Measurements from ENCODE around the gene VANGL1. TPM values are rescaled to one million over a fixed set of nuclear protein-coding genes. Genes with fewer than 3 reads are reported as not detected.

VANGL1 gene
- total and polyA plus RNA-seq, 9 donors, result 1.8 to 11.0 (median 8.8) TPM

DNA sequence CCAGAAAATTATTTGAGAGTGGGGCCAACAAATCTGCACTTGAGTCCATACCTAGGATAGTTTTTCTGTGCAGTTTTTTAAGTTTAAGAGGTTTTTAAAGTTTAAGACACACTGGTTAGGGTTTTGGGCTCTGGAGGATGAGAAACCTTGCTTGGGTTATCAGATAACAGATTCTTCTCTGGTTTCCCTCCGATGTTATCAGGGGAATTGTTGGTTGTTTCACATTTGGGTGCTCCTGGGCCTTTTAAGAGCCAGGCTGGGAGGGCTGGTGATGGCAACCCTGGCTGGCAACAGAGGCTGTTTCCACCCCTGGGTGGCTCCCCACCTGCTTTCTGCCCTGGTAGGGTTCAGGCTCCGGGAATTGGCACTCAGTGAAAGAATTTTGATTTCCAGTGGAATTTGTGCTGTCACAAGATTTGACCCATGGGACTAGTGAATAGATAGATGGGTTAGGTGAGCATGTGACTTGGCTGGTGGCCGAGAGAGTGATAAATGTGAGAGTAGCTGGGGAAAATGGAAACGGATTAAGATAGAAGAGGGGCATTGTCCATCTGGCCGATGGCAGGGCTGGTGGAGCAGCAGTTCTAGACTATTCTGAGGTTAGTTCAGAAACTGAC lies 14.8 kb downstream of the VANGL1 start:
- Histone ChIP-seq H3K27ac (no peak overlapping the region), H3K36me3 (no peaks in the 10 kb centered on the region), H3K27me3 (no peaks in the 10 kb centered on the region), H3K4me3 (no peak overlapping the region), H3K9me3 (no peaks in the 10 kb centered on the region), H3K4me1 (ENCODE audit: insufficient read depth) (peaks cover 6% of the 10 kb centered on the region)
- TF ChIP-seq EP300 (IDR thresholded peaks at IDR 0.05) (no peak), POLR2A (IDR thresholded peaks at IDR 0.05) (no peak)
- TF ChIP-seq, protein P1, sequence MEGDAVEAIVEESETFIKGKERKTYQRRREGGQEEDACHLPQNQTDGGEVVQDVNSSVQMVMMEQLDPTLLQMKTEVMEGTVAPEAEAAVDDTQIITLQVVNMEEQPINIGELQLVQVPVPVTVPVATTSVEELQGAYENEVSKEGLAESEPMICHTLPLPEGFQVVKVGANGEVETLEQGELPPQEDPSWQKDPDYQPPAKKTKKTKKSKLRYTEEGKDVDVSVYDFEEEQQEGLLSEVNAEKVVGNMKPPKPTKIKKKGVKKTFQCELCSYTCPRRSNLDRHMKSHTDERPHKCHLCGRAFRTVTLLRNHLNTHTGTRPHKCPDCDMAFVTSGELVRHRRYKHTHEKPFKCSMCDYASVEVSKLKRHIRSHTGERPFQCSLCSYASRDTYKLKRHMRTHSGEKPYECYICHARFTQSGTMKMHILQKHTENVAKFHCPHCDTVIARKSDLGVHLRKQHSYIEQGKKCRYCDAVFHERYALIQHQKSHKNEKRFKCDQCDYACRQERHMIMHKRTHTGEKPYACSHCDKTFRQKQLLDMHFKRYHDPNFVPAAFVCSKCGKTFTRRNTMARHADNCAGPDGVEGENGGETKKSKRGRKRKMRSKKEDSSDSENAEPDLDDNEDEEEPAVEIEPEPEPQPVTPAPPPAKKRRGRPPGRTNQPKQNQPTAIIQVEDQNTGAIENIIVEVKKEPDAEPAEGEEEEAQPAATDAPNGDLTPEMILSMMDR (IDR thresholded peaks at IDR 0.05), result no peak
- WGBS, 3 donors, result 79 to 84% (median 84%) methylated on average over 5 of the region's 5 CpGs
- intact Hi-C loops (cut with DNase I), result no loop called here
- DNase-seq, result no peak

DNA sequence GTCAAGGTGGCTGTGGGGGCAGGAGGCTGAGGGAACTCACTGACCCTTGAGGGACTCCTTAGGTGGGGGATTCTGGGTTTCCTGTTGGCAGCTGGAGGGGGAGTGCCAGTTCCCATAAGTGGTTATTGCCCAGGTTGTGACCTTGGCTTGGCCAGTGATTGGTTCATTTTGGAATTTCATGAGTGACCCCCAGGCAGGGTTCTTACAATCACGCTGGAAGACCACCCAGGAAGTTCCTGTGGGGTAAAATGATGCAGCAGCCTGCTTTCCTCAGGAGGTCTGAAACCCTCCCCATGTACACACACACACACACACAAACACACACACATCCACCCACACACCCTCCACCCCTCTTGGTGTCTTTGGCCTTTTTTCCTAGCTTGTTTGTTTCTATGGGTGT lies 16.9 kb downstream of the VANGL1 start:
- Histone ChIP-seq H3K27ac (no peak overlapping the region), H3K4me1 (ENCODE audit: insufficient read depth) (peaks cover 6% of the 10 kb centered on the region), H3K27me3 (no peaks in the 10 kb centered on the region), H3K4me3 (no peak overlapping the region), H3K9me3 (no peaks in the 10 kb centered on the region), H3K36me3 (no peaks in the 10 kb centered on the region)
- intact Hi-C loops (cut with DNase I), result no loop called here
- 54 to 83% (median 62%) methylated on average over 1 of the region's 1 CpG for WGBS, 3 donors
- TF ChIP-seq, protein P1 (IDR thresholded peaks at IDR 0.05), result no peak
- TF ChIP-seq EP300 (IDR thresholded peaks at IDR 0.05) (no peak), POLR2A (IDR thresholded peaks at IDR 0.05) (no peak)
- DNase-seq, result no peak

DNA sequence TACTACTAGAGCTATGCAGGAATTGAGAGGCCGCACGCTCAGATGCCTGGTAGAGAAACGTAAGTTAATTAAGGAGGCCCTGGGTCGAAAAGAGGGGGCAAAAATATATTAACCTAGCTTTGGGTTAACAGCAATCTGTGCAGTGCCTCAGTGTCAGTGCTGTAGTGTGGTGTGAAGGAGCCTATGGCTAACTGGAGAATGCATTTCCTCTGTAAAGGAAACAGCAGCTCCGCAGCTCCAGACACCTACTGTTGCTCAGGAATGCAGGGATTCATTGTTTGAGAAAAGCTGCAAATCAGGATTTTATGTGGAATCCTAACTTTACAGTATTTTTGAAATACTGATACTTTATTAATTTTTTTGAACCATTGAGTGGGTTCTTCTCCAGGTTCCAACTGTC lies 18.4 kb downstream of the VANGL1 start:
- TF ChIP-seq, protein P1 (IDR thresholded peaks at IDR 0.05), result no peak
- TF ChIP-seq POLR2A (IDR thresholded peaks at IDR 0.05) (no peak), EP300 (IDR thresholded peaks at IDR 0.05) (no peak)
- Histone ChIP-seq H3K9me3 (no peaks in the 10 kb centered on the region), H3K27ac (no peak overlapping the region), H3K36me3 (no peaks in the 10 kb centered on the region), H3K27me3 (no peaks in the 10 kb centered on the region), H3K4me1 (ENCODE audit: insufficient read depth) (peaks cover 3% of the 10 kb centered on the region), H3K4me3 (no peak overlapping the region)
- DNase-seq, result no peak
- intact Hi-C loops (cut with DNase I), result no loop called here
- 95 to 97% (median 96%) methylated on average over 5 of the region's 5 CpGs for WGBS, 3 donors

DNA sequence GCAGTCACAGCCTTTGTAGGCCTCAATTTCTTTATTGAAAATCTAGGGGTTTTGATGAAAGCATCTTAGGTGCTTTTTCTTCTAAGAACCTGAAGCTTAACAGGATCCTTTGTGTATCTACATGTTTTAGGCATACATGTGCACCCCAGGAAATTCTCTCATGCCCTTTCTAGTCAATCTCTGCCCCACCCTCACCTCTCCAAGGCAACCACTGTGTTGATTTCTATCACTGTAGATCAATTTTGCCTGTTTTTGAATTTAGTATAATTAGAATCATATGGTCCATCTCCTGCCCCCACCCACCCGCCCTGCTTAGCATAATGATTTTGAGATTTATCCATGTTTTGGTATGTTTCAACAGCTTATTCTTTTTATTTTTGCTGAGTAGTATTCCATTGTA lies 19.4 kb downstream of the VANGL1 start:
- TF ChIP-seq EP300 (IDR thresholded peaks at IDR 0.05) (no peak), POLR2A (IDR thresholded peaks at IDR 0.05) (no peak)
- TF ChIP-seq, protein P1 (IDR thresholded peaks at IDR 0.05), result no peak
- no peaks in the 10 kb centered on the region for H3K36me3 ChIP-seq
- H3K4me1 ChIP-seq (ENCODE audit: insufficient read depth), result peaks cover 2% of the 10 kb centered on the region
- no peaks in the 10 kb centered on the region for H3K9me3 ChIP-seq
- WGBS, 3 donors, result 96 to 100% (median 98%) methylated on average over 1 of the region's 1 CpG
- DNase-seq, result no peak
- H3K27ac ChIP-seq, result no peak overlapping the region
- no peaks in the 10 kb centered on the region for H3K27me3 ChIP-seq
- intact Hi-C loops (cut with DNase I), result no loop called here
- no peak overlapping the region for H3K4me3 ChIP-seq
